K562 (cell line): ENCODE results near the gene VDAC2. TPM values are rescaled to one million over a fixed set of nuclear protein-coding genes. Genes with fewer than 3 reads are reported as not detected.
A peak's percentile ranks its signal among the peaks of the same experiment; 100 is the strongest.

Experiments
- CREB1 ChIP-seq, 2 experiments: sonication (generic) in 1 of 2; formaldehyde crosslinking in 1 of 2; IDR thresholded peaks; 2 replicates each; pipeline versions ENCODE4 v1.6.1 to v1.8.0; 2012 to 2022; ENCODE audit warnings: inconsistent platforms in 1 of 2, mild to moderate bottlenecking in 1 of 2, missing genetic modification reagents in 1 of 2, moderate library complexity in 1 of 2
- CTCF ChIP-seq, 3 experiments: IDR thresholded peaks in 2 of 3; conservative IDR thresholded peaks in 1 of 3; 2 replicates each; pipeline ENCODE4 v1.5.1; 2011 to 2012; ENCODE audit warnings: low read length in 3 of 3, mild to moderate bottlenecking in 3 of 3, control low read depth in 2 of 3, improper control_type of control experiment in 1 of 3, inconsistent platforms in 1 of 3, low read depth in 1 of 3, mixed read lengths in 1 of 3, moderate library complexity in 1 of 3; ENCODE audit not compliant: insufficient read depth in 2 of 3
- DIDO1 ChIP-seq: fragments of 450-650 bp; IDR thresholded peaks from 2 replicates; pipeline ENCODE4 v1.6.1; 2016; ENCODE audit warnings: low read depth, missing biosample characterization, missing genetic modification characterization
- DMBX1 ChIP-seq: fragments of 250-450 bp; sonication (Bioruptor Pico); IDR thresholded peaks from 2 replicates; pipeline ENCODE4 v1.8.0; 2022; ENCODE audit warnings: inconsistent platforms, mild to moderate bottlenecking, moderate library complexity, borderline replicate concordance
- GABPB2 ChIP-seq: fragments of 250-450 bp; sonication (Bioruptor Pico); conservative IDR thresholded peaks from 2 replicates; pipeline ENCODE4 v1.5.1; 2021; ENCODE audit warnings: mild to moderate bottlenecking
- HES1 ChIP-seq: fragments of 450-650 bp; IDR thresholded peaks from 2 replicates; pipeline ENCODE4 v1.6.1; 2016; ENCODE audit warnings: low read depth, mild to moderate bottlenecking, moderate library complexity
- MED1 ChIP-seq: sonication (generic); formaldehyde crosslinking; IDR thresholded peaks from 2 replicates; pipeline ENCODE4 v1.8.1; 2023; ENCODE audit warnings: missing genetic modification reagents, borderline replicate concordance
- MIER1 ChIP-seq: fragments of 450-650 bp; IDR thresholded peaks from 2 replicates; pipeline ENCODE4 v1.6.1; 2016; ENCODE audit warnings: antibody characterized with exemption, mild to moderate bottlenecking, low read depth
- NEUROD1 ChIP-seq: fragments of 150-350 bp; IDR thresholded peaks from 2 replicates; pipeline ENCODE4 v1.6.1; 2014; ENCODE audit warnings: borderline replicate concordance, low read length, low read depth; ENCODE audit not compliant: partially characterized antibody
- NFRKB ChIP-seq: fragments of 450-650 bp; IDR thresholded peaks from 2 replicates; pipeline ENCODE4 v1.6.1; 2016; ENCODE audit warnings: low read depth
- NFYB ChIP-seq: IDR thresholded peaks from 2 replicates; pipeline ENCODE4 v1.6.1; 2011; ENCODE audit warnings: mild to moderate bottlenecking, moderate library complexity; ENCODE audit not compliant: insufficient read length; ENCODE audit errors: extremely low read depth
- NR2F6 ChIP-seq: fragments of 450-650 bp; formaldehyde crosslinking; IDR thresholded peaks from 2 replicates; pipeline ENCODE4 v1.4.0; 2020; ENCODE audit warnings: mild to moderate bottlenecking
- SP2 ChIP-seq: IDR thresholded peaks from 2 replicates; pipeline ENCODE4 v1.6.1; 2011; ENCODE audit warnings: mild to moderate bottlenecking, low read depth, low read length, moderate library complexity; ENCODE audit not compliant: poor library complexity, severe bottlenecking; ENCODE audit errors: extremely low read depth
- TCF15 ChIP-seq: fragments of 250-450 bp; sonication (Bioruptor Pico); IDR thresholded peaks from 2 replicates; pipeline ENCODE4 v1.8.0; 2022; ENCODE audit warnings: moderate library complexity, mild to moderate bottlenecking, inconsistent platforms
- TRIM28 ChIP-seq: fragments of 450-650 bp; IDR thresholded peaks from 2 replicates; pipeline ENCODE4 v1.6.1; 2017
- ZC3H4 ChIP-seq: sonication (generic); formaldehyde crosslinking; IDR thresholded peaks from 2 replicates; pipeline ENCODE4 v1.9.0; 2021; ENCODE audit warnings: missing genetic modification reagents, borderline replicate concordance
- ZNF165 ChIP-seq: fragments of 250-450 bp; sonication (Bioruptor Pico); IDR thresholded peaks from 2 replicates; pipeline ENCODE4 v1.4.0; 2020; ENCODE audit warnings: borderline replicate concordance
- ZNF444 ChIP-seq: fragments of 250-450 bp; sonication (Bioruptor Pico); IDR thresholded peaks from 2 replicates; pipeline ENCODE4 v1.4.0; 2020; ENCODE audit warnings: mild to moderate bottlenecking, moderate library complexity
- polyA plus RNA-seq, 8 experiments: library from polyadenylated mRNA; depleted of rRNA in 4 of 8; stranded (reverse) in 5 of 8; unstranded in 3 of 8; fragments of >200 nt; fragmentation: Nextera tagmentation in 2 of 8; fragmentation: Illumina TruSeq in 1 of 8; extraction: Ambion mirVana in 2 of 8; extraction: Trizol in 1 of 8; gene quantifications; 2 replicates each; pipeline versions ENCODE4 v1.2.1 to v1.2.3, GENCODE V29; 2011 to 2014; ENCODE audit warnings: inconsistent platforms in 1 of 8, missing spikeins in 1 of 8
- total RNA-seq, 7 experiments: library from RNA; depleted of rRNA in 6 of 7; stranded (reverse); fragments of >200 nt in 6 of 7; fragmentation: Illumina TruSeq in 2 of 7; extraction: Trizol in 2 of 7; gene quantifications; 2 replicates each; pipeline versions ENCODE4 v1.2.1 to v1.2.3, GENCODE V29; 2011 to 2021; ENCODE audit warnings: low replicate concordance in 1 of 7
- TF ChIP-seq, protein P1 (sequence below), 2 experiments: fragments of 200-800 bp in 1 of 2; sonication (Bioruptor generic) in 1 of 2; sonication (generic) in 1 of 2; formaldehyde crosslinking in 1 of 2; IDR thresholded peaks in 1 of 2; conservative IDR thresholded peaks in 1 of 2; 2 replicates each; pipeline versions ENCODE4 v1.5.0 to v1.6.1; 2016 to 2020; ENCODE audit warnings: missing compliant biosample characterization in 1 of 2, missing genetic modification characterization in 1 of 2, missing genetic modification reagents in 1 of 2
- TF ChIP-seq, protein P2 (sequence below): fragments of 450-650 bp; formaldehyde crosslinking; IDR thresholded peaks from 2 replicates; pipeline ENCODE4 v1.4.0; 2020; ENCODE audit warnings: mild to moderate bottlenecking, mixed read lengths

Gene VDAC2
- total and polyA plus RNA-seq, 9 of the 15 experiments (the other 6 are each of a cell fraction or from before 2014, with no cell fraction given), result 139 to 450 (median 250) TPM

- TF ChIP-seq, protein P1, sequence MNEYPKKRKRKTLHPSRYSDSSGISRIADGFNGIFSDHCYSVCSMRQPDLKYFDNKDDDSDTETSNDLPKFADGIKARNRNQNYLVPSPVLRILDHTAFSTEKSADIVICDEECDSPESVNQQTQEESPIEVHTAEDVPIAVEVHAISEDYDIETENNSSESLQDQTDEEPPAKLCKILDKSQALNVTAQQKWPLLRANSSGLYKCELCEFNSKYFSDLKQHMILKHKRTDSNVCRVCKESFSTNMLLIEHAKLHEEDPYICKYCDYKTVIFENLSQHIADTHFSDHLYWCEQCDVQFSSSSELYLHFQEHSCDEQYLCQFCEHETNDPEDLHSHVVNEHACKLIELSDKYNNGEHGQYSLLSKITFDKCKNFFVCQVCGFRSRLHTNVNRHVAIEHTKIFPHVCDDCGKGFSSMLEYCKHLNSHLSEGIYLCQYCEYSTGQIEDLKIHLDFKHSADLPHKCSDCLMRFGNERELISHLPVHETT (CRISPR knock-in tag; conservative IDR thresholded peaks at IDR 0.05 in 1 of 2, IDR thresholded peaks at IDR 0.05 in 1 of 2), result peak in 1 of 2 experiments; percentile 96; a peak in 2 of 4 replicates
- TF ChIP-seq, protein P2, sequence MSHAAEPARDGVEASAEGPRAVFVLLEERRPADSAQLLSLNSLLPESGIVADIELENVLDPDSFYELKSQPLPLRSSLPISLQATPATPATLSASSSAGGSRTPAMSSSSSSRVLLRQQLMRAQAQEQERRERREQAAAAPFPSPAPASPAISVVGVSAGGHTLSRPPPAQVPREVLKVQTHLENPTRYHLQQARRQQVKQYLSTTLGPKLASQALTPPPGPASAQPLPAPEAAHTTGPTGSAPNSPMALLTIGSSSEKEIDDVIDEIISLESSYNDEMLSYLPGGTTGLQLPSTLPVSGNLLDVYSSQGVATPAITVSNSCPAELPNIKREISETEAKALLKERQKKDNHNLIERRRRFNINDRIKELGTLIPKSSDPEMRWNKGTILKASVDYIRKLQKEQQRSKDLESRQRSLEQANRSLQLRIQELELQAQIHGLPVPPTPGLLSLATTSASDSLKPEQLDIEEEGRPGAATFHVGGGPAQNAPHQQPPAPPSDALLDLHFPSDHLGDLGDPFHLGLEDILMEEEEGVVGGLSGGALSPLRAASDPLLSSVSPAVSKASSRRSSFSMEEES (CRISPR knock-in tag), result no peak; the same call in 1 of the 2 replicates
- peak; percentile 73; the same call in 1 of the 2 replicates for TF ChIP-seq ZNF165
- TF ChIP-seq NFYB, result no peak
- TF ChIP-seq SP2, result no peak
- TF ChIP-seq NEUROD1, result no peak
- TF ChIP-seq CREB1 (IDR thresholded peaks at IDR 0.05), result no peak
- no peak for TF ChIP-seq CREB1 (CRISPR knock-in tag; IDR thresholded peaks at IDR 0.05)
- TF ChIP-seq TRIM28, result no peak
- TF ChIP-seq MIER1, result no peak
- no peak for TF ChIP-seq MED1 (CRISPR knock-in tag)
- TF ChIP-seq GABPB2, result no peak
- TF ChIP-seq DMBX1 (CRISPR knock-in tag), result peak; percentile 97
- no peak for TF ChIP-seq NFRKB
- TF ChIP-seq CTCF (IDR thresholded peaks at IDR 0.05 in 2 of 3, conservative IDR thresholded peaks at IDR 0.05 in 1 of 3; ENCODE audit: insufficient read depth in 2 of 3, low read depth in 1 of 3, low read length in 3 of 3), result no peak
- TF ChIP-seq ZNF444, result peak; percentile 89
- no peak for TF ChIP-seq ZC3H4 (CRISPR knock-in tag)
- TF ChIP-seq DIDO1 (tag), result peak; percentile 73; the same call in 1 of the 2 replicates
- TF ChIP-seq HES1, result no peak
- no peak for TF ChIP-seq NR2F6 (CRISPR knock-in tag)
- peak; percentile 75; the same call in 1 of the 2 replicates for TF ChIP-seq TCF15 (CRISPR knock-in tag)
Measured at GRCh38 chr10:75209086-75209920, 1.3 kb upstream of the VDAC2 start (continued).
